SIG-M5 treated with dmso at 0.1 percent for 504 hours (cell line): Measurements from ENCODE around the gene ZNF121.
"Not testable (repeated sequence)": the region's sequence is repeated elsewhere in the genome, so short reads cannot be mapped to it uniquely, and the experiment has no call there.

Source experiments
- DNase-seq: peaks from one replicate; lab custom pipeline; 2025; ENCODE audit not compliant: unreplicated experiment; lab: John Stamatoyannopoulos, UW

ZNF121 gene

GRCh38 chr19:9584073-9584833 is at the start of gene ZNF121:
Gene ZNF121, minus strand, starts transcription at chr19:9584504. Its CDS starts 16,407 bp downstream, at chr19:9568097.
- DNase-seq = peak; percentile 70

DNA sequence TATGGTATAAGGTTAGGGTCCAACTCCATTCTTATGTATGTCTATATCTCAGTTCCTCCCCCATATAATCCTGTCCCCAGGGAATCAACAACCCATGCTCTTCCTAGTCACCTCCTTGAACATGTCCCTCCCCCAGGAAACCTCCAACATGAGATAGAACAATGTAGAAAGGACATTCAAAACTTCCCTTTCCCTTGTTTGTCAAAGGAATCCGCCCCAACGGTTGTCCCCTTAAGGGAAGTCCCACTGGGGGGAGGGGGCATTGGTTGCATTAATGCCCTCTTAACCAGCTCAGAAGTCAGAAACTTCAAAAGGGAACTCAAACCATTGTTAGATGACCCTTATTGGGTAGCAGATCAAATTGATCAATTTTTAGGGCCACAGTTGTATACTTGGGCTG is 43.6 kb upstream of the ZNF121 start:
- DNase-seq = no peak

DNA sequence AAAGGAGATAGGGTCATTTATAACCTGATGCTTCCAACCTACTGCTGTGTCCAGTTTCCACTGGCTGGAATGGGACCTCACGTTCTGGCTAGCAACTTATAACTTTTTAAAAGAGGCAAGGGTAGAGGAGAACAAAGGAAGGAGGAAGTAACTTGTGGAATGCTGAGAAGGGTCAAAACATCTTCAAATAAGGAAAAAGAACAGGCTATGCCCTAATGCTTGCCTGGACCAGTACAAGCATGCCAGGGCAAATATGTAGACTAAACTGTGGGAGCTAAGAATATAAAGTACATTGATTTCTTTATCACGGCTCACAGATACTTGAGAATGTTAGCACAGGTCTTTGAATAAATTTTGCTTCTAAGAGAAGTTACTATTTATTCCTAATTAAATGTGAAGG is 38.2 kb upstream of the ZNF121 start:
- no peak for DNase-seq

DNA sequence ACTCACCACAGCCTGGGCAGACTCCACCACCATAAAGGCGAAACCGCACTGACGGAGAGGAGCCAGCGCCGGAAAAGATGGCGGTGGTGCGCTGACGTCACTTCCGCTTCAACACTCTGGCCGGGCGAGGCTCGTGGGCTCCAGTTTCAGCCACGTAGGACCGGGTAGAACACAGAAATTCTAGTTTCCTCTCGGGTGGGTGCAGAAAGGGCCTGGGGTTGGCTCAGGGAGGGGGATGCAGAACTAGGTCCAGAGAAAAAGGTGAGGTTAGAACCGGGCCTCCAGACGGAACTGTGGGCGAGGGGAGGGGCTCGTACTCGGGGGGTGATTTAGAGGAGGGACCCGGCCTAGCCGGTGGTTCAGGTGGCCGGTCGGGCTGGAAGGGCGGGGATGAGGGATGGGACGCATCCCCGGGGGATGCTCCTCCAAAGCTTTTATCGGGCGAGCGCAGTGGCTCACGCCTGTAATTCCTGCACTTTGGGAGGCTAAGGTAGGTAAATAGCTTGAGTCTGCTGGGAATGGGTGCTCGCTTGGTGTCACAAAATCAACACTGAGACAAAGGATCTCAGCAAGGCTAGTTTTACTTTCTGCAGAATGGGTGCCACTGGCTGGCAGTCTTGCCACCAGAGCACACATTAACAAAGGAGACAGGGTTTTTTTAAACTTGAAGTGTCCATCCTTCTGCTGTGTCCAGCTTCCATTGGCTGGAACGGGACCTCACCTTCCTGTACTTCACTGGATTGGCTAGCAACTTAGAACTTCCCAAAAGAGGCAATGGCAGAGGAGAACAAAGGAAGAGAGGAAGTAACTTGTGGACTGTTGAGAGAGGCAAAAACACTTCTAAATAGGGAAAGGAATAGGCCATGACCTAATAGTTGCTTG is 37.1 kb upstream of the ZNF121 start, which contains the start of gene ZNF561:
TSS of gene ZNF561 (minus strand) at position 77 of the 882 bp plus-strand sequence. CDS start 1,776 bp downstream, outside the sequence.
- peak; percentile 82 for DNase-seq

GRCh38 chr19:9620842-9621155 is 36.5 kb upstream of the ZNF121 start:
- no peak for DNase-seq

GRCh38 chr19:9615844-9616243 is 31.5 kb upstream of the ZNF121 start:
- DNase-seq = no peak

- no peak for DNase-seq
Measured at GRCh38 chr19:9610484-9611113, 26.3 kb upstream of the ZNF121 start.

DNA sequence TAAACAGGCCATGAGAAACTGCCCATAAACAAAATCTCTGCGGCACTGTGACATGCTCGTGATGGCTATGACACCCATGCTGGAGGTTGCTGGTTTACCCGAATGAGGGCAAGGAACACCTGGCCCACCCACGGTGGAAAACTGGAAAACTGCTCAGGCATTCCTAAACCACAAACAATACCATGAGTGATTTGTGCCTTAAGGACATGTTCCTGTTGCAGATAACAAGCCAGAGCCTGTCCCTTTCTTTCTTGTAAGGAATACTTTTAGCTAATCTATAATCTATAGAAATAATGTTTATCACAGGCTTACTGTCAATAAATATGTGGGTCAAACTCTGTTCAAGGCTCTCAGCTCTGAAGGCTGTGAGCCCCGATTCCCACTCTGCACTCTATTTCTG is 24.6 kb upstream of the ZNF121 start:
- no peak for DNase-seq

DNA sequence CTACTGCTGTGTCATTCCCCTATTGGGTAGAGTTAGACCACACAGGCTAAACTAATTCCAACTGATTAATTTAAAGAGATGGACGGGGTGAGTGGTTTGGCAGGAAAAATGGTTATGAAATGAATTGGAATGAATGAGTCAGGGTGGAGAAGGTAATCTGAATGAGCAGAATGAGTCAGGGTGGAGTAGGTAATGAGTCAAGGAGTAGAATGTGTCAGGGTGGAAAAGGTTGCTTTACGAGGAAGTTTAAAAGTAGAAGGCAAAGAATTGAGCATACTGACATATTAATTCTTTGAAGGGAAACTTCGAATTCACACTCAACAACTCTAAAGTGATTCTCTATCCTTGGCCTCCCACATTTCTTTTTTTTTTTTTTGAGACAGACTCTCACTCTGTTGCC is 12.7 kb upstream of the ZNF121 start:
- DNase-seq = no peak

- peak; percentile 62 for DNase-seq
Measured at GRCh38 chr19:9586764-9587163, 2.5 kb upstream of the ZNF121 start.

GRCh38 chr19:9582081-9582725 is 2.1 kb downstream of the ZNF121 start:
- not testable (repeated sequence) for DNase-seq

DNA sequence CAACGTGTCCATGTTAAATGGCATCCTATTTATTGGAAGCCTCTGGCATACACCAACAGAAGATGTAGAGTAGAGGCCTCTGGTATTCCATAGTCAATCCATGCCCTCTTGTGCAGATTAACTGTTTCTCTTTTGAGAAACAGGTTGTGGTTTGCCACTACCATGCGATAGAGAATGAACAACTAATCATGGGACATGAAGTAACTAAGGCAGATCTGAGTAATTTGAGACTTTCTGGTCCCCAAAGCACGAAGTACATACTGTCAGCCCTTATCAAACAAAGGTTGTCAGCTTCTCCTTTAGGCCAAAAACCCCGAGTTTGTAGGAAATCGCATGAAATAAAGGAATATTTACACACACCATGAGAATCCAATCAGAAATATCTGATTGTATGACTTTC is 3.6 kb downstream of the ZNF121 start:
- no peak for DNase-seq

DNA sequence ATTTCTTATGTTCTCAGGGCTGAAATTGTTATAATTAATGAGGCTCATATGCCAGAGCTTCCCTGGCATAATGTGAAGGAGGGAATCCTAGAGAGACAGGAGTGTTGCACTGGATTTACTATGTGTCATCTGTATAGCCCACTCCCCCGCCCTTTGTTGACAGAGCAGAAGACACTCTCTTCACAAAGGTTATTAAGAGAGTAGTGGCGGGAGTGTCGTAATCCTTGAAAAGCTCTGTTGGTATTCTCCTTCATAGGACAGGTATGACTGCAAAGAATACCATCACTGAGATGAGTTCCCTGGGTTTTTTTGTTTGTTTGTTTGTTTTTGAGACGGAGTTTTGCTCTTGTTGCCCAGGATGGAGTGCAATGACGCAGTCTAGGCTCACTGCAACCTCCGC is 14.0 kb downstream of the ZNF121 start:
- DNase-seq = no peak

- DNase-seq = no peak
Measured at GRCh38 chr19:9566729-9567128, 17.6 kb downstream of the ZNF121 start.

GRCh38 chr19:9565900-9566705 is 18.2 kb downstream of the ZNF121 start:
- no peak for DNase-seq

DNA sequence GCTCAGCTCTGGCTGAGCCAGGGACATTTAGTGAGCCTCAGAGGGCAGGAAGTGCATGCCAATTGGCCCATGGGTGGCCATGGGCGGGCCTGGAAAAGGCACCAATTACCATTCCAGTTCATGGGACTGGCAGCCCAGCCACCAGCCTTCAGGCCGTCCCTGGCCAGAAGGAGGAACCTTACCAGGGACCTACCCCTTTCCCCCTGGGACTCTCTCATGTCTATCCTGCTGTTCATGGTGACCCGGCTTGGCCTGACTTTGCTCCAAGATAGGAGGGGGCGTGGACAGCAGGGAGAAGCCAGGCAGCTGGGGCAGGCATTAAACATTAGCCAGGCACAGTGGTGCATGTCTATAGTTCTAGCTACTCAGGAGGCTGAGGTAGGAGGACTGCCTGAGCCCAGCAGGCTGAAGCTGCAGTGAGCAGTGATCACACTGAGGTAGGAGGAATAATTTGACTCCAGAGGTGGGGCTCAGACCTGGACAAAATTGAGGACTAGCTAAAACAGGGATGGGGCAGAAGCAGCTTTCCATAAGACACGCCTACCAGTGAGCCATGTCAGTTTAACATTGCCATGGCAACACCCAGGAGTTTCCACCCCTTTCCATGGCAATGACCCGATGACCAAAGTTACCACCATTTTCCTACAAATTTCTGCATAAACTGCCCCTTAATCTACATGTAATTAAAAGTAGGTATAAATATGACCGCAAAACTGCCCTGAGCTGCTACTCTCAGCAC is 31.6 kb downstream of the ZNF121 start:
- DNase-seq = no peak

DNA sequence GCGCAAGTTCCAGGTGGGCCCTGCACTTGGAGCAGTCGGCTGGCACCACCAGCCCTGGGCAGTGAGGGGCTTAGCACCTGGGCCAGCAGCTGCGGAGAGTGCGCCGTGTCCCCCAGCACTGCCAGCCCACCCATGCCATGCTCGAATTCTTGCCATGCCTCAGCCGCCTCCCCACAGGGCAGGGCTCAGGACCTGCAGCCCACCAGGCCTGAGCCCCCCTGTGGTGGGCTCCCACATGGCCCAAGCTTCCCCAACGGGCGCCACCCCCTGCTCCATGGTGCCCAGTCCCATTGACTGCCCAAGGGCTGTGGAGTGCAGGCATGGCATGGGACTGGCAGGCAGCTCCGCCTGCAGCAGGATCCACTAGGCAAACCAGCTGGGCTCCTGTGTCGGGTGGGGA is 36.4 kb downstream of the ZNF121 start:
- no peak for DNase-seq

DNA sequence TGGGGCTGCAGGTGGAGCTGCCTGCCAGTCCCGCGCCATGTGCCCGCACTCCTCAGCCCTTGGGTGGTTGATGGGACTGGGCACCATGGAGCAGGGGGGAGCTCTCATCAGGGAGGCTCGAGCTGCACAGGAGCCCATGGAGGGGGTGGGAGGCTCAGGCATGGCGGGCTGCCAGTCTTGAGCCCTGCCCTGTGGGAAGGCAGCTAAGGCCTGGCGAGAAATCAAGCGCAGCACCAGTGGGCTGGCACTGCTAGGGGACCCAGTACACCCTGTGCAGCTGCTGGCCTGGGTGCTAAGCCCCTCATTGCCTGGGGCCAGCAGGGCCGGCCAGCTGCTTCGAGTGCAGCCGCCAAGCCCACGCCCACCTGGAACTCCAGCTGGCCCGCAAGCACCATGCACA is 43.0 kb downstream of the ZNF121 start:
- not testable (repeated sequence) for DNase-seq

- not testable (repeated sequence) for DNase-seq
Measured at GRCh38 chr19:9539921-9540320, 44.4 kb downstream of the ZNF121 start.

GRCh38 chr19:9539201-9539600 is 45.1 kb downstream of the ZNF121 start:
- DNase-seq = not testable (repeated sequence)
